Measurements from ENCODE around the gene SNX30.

DNA sequence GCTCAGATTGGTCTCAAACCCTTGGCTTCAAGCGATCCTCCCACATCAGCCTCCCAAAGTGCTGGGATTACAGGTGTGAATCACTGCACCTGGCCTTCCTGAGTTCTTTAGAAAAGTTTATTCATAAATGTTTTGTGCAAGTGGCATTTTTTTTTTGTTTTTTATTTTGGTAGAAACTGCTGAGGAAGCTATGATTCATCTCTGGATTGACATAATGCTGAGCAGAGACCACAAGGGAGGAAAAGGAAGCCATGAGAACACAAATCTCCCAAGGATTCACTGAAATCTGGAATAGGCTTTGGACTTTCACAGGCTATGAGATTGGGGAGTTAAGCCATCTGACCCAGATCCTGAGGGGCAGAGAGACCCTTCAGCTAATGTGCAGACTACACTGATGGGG, 143.5 kb downstream of the SNX30 start:
- TF ChIP-seq, protein P1, sequence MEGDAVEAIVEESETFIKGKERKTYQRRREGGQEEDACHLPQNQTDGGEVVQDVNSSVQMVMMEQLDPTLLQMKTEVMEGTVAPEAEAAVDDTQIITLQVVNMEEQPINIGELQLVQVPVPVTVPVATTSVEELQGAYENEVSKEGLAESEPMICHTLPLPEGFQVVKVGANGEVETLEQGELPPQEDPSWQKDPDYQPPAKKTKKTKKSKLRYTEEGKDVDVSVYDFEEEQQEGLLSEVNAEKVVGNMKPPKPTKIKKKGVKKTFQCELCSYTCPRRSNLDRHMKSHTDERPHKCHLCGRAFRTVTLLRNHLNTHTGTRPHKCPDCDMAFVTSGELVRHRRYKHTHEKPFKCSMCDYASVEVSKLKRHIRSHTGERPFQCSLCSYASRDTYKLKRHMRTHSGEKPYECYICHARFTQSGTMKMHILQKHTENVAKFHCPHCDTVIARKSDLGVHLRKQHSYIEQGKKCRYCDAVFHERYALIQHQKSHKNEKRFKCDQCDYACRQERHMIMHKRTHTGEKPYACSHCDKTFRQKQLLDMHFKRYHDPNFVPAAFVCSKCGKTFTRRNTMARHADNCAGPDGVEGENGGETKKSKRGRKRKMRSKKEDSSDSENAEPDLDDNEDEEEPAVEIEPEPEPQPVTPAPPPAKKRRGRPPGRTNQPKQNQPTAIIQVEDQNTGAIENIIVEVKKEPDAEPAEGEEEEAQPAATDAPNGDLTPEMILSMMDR (IDR thresholded peaks at IDR 0.05), result no peak
- TF ChIP-seq POLR2A (IDR thresholded peaks at IDR 0.05; ENCODE audit: low read depth), result no peak
- TF ChIP-seq POLR2AphosphoS5 (IDR thresholded peaks at IDR 0.05), result no peak
